Fibroblast of mammary gland (primary cell): ENCODE results near the gene TFAP2B.

ENCODE experiments used
- DNase-seq: peaks from one replicate; pipeline ENCODE4 v3.0.0-alpha.2; 2010; ENCODE audit warnings: low read depth
- H3K4me3 ChIP-seq: 2 replicates; pipeline ENCODE4 v1.5.1; 2011; ENCODE audit warnings: low read depth, mild to moderate bottlenecking, low read length, moderate library complexity; ENCODE audit not compliant: control insufficient read depth
- CTCF ChIP-seq: conservative IDR thresholded peaks from 2 replicates; pipeline ENCODE4 v1.5.1; 2011; ENCODE audit warnings: low read depth, low read length, inconsistent platforms; ENCODE audit not compliant: control insufficient read depth, insufficient read depth

Gene TFAP2B

GRCh38 chr6:50804283-50804682 lies 14.4 kb upstream of the TFAP2B start:
- TF ChIP-seq CTCF = no peak
- no peak overlapping the region for H3K4me3 ChIP-seq
- no peak for DNase-seq

- DNase-seq = no peak
- no peak for TF ChIP-seq CTCF
- no peak overlapping the region for H3K4me3 ChIP-seq
Observed at GRCh38 chr6:50807035-50807434, 11.6 kb upstream of the TFAP2B start.

- TF ChIP-seq CTCF = peak; percentile 45
- peak overlapping the region; percentile 47 for H3K4me3 ChIP-seq
- peak; percentile 15 for DNase-seq
Observed at GRCh38 chr6:50815436-50816114, 3.1 kb upstream of the TFAP2B start.

DNA sequence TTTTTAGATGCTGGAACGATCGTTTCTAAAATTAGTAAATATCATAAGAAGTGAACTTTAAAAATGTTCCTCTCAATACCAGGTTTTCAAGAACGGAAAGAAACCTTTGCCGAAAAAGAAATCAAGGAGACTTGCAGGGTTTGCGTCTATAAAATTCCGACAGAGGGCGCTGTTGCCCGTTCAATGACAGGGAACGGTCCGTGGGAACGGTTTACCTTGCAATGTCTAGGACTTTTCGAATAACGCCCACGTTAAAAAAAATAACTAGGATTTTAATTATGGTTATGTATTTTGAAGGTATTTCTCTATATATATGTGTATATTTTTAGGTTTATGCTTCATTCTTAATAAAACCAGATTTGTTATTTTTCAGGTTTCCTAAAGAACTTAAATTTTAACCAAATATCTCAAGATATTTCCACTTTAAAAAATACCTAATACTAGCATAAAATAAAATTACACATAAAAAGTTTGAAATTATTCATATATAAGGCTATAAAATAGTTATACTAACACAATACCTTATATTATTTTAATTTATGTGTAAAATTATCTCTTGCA lies 2.5 kb upstream of the TFAP2B start:
- DNase-seq = peak; percentile 71
- TF ChIP-seq CTCF = peak; percentile 85
- H3K4me3 ChIP-seq = peak overlapping the region; percentile 47

GRCh38 chr6:50816947-50817645 lies 1.6 kb upstream of the TFAP2B start:
- H3K4me3 ChIP-seq = no peak overlapping the region
- DNase-seq = no peak
- TF ChIP-seq CTCF = no peak

DNA sequence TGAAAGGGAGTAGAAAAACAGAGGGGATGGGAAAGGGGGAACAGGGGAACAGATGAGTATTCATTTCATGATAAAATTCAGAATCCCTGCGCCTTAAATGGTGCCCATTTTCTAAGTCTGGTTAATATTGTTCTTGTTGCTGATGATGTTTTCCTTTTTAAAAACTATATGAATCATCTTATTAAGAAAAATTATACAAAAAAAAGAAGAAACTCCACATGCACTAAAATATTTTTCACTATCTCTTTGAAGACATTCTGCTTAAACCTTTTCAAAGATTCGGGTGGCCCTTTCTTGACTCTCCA lies 1.1 kb upstream of the TFAP2B start:
- TF ChIP-seq CTCF = no peak
- H3K4me3 ChIP-seq = no peak overlapping the region
- DNase-seq = no peak
